OCI-LY7 (cell line): ENCODE results near the gene PFDN6. TPM values are rescaled to one million over a fixed set of nuclear protein-coding genes. Genes with fewer than 3 reads are reported as not detected.

Experiments
- BruUV-seq: library from RNA; stranded (reverse); fragments of 400-500 nt; replicated peaks from 2 replicates; lab custom pipeline; 2021; lab: Mats Ljungman, UMichigan
- CTCF ChIA-PET: fragments of 300-600 bp; sonication (Branson Sonifier 250); formaldehyde crosslinking; loops from one replicate; lab custom pipeline; 2022; ENCODE audit warnings: antibody characterized with exemption; ENCODE audit not compliant: unreplicated experiment; lab: Charles Lee
- POLR2A ChIA-PET: fragments of 300-600 bp; sonication (Branson Sonifier 250); formaldehyde crosslinking; loops from one replicate; lab custom pipeline; 2022; ENCODE audit warnings: antibody characterized with exemption; lab: Charles Lee
- DNase-seq: peaks from one replicate; pipeline ENCODE4 v3.0.0-alpha.2; 2015; ENCODE audit warnings: low spot score
- H2AFZ ChIP-seq: fragments of 200-600 bp; sonication (generic), shearing (Covaris generic); 2 replicates; pipeline ENCODE4 v1.6.1; 2014; ENCODE audit warnings: mild to moderate bottlenecking, antibody characterized with exemption, low read length, moderate library complexity
- H3K27ac ChIP-seq: fragments of 200-600 bp; sonication (generic); 2 replicates; pipeline ENCODE4 v1.5.1; 2014; ENCODE audit warnings: mixed run types, low read depth, mild to moderate bottlenecking, moderate library complexity, low read length, inconsistent platforms; ENCODE audit not compliant: poor library complexity, severe bottlenecking
- H3K36me3 ChIP-seq: fragments of 200-600 bp; sonication (generic); 2 replicates; pipeline ENCODE4 v1.6.1; 2014; ENCODE audit warnings: mild to moderate bottlenecking, antibody characterized with exemption, low read length, moderate library complexity, mixed read lengths; ENCODE audit not compliant: insufficient read depth
- H3K4me1 ChIP-seq: fragments of 200-600 bp; sonication (generic); 2 replicates; pipeline ENCODE4 v1.5.1; 2014; ENCODE audit warnings: mild to moderate bottlenecking, low read length; ENCODE audit not compliant: insufficient read depth, poor library complexity, severe bottlenecking
- H3K4me2 ChIP-seq: fragments of 200-600 bp; sonication (generic); 2 replicates; pipeline ENCODE4 v1.6.1; 2014; ENCODE audit warnings: mild to moderate bottlenecking, low read length
- H3K4me3 ChIP-seq: fragments of 200-600 bp; sonication (generic); 2 replicates; pipeline ENCODE4 v1.5.1; 2014; ENCODE audit warnings: mild to moderate bottlenecking, low read depth, low read length; ENCODE audit not compliant: poor library complexity, severe bottlenecking
- H3K79me2 ChIP-seq: fragments of 200-600 bp; sonication (generic); 2 replicates; pipeline ENCODE4 v1.6.1; 2016; ENCODE audit warnings: low read depth, mild to moderate bottlenecking, low read length, moderate library complexity, mixed read lengths; ENCODE audit not compliant: insufficient read depth
- H3K9me2 ChIP-seq: fragments of 200-600 bp; sonication (generic); 2 replicates; pipeline ENCODE4 v1.6.1; 2016; ENCODE audit warnings: mild to moderate bottlenecking, low read length, mixed read lengths; ENCODE audit not compliant: insufficient read depth
- H3K9me3 ChIP-seq: fragments of 200-600 bp; sonication (generic); 2 replicates; pipeline ENCODE4 v1.6.1; 2014; ENCODE audit warnings: mild to moderate bottlenecking, mixed run types, low read length, mixed read lengths
- H4K20me1 ChIP-seq: fragments of 200-600 bp; sonication (generic); 2 replicates; pipeline ENCODE4 v1.6.1; 2014; ENCODE audit warnings: mild to moderate bottlenecking, antibody characterized with exemption, low read length, moderate library complexity, mixed read lengths; ENCODE audit not compliant: insufficient read depth
- CTCF ChIP-seq: fragments of 200-600 bp; sonication (generic); conservative IDR thresholded peaks from 2 replicates; pipeline ENCODE4 v1.5.1; 2014; ENCODE audit warnings: mild to moderate bottlenecking, antibody characterized with exemption, low read length, moderate library complexity, mixed read lengths
- EZH2phosphoT487 ChIP-seq: fragments of 200-600 bp; sonication (generic); IDR thresholded peaks from 2 replicates; pipeline ENCODE4 v1.6.1; 2018; ENCODE audit warnings: low read depth, borderline replicate concordance, mild to moderate bottlenecking, mixed run types, antibody characterized with exemption, low read length, moderate library complexity, mixed read lengths
- intact Hi-C: fragments of 100-400 bp; cut with micrococcal nuclease; formaldehyde crosslinking; loops from one replicate; pipeline ENCODE4 v1.10.0; 2022; ENCODE audit not compliant: unreplicated experiment
- total RNA-seq, 2 experiments: library from RNA; depleted of rRNA in 1 of 2; stranded (reverse); fragments of >200 nt in 1 of 2; shearing (Covaris generic) in 1 of 2; gene quantifications; 2 replicates each; pipeline ENCODE4 v1.2.3, GENCODE V29; 2014 to 2022

The PFDN6 gene
- total RNA-seq, 2 experiments from 2014 or later: 72.5 to 90.6 TPM

- peak overlapping the region; percentile 56; the same call in 1 of the 2 replicates for H2AFZ ChIP-seq
- TSS peak; percentile 90 for BruUV-seq
- no peaks in the 10 kb centered on the region for H4K20me1 ChIP-seq
- H3K36me3 ChIP-seq: peaks cover 59% of the 10 kb centered on the region
- DNase-seq: peak; percentile 96
- no peaks in the 10 kb centered on the region for H3K9me2 ChIP-seq
- intact Hi-C loops: loop anchor here (1.0 to 5.0 kb wide), 5 partner anchors 15 to 127 kb away; partner anchors contain the start of genes KIFC1 and TAPBP
- POLR2A ChIA-PET: interaction anchor here (0.8 to 2.6 kb wide), 7 partner anchors 10 to 50 kb away, joined by 3 to 14 read pairs (median 8); partner anchors contain the start of genes PFDN6, RPS18, VPS52 and WDR46
- peak; percentile 78 for TF ChIP-seq CTCF
- TF ChIP-seq EZH2phosphoT487: no peak
- no peaks in the 10 kb centered on the region for H3K9me3 ChIP-seq
- peaks cover 5% of the 10 kb centered on the region; the same call in 1 of the 2 replicates for H3K79me2 ChIP-seq
- CTCF ChIA-PET: interaction anchor here (0.5 to 1.2 kb wide), 4 partner anchors 10 to 91 kb away, joined by 3 to 12 read pairs (median 4); partner anchors contain the start of genes B3GALT4, PFDN6, RING1 and WDR46
- H3K27ac ChIP-seq: peak overlapping the region; percentile 93
- peaks cover 21% of the 10 kb centered on the region for H3K4me1 ChIP-seq
- H3K4me3 ChIP-seq: peak overlapping the region; percentile 83
- H3K4me2 ChIP-seq: peak overlapping the region; percentile 85
Observed at GRCh38 chr6:33299237-33299944, 10.0 kb downstream of the PFDN6 start.

- no TSS peak for BruUV-seq
- H3K4me1 ChIP-seq: peaks cover 32% of the 10 kb centered on the region
- H3K4me3 ChIP-seq: no peak overlapping the region
- H3K4me2 ChIP-seq: no peak overlapping the region
- peaks cover 69% of the 10 kb centered on the region for H3K36me3 ChIP-seq
- H4K20me1 ChIP-seq: no peaks in the 10 kb centered on the region
- TF ChIP-seq CTCF (no peak), EZH2phosphoT487 (no peak)
- H3K27ac ChIP-seq: no peak overlapping the region
- ChIA-PET CTCF (no interaction called here), POLR2A (interaction anchor here (1.0 to 1.2 kb wide), 2 partner anchors 11 to 37 kb away, joined by 3 to 4 read pairs; no protein-coding TSS in a partner anchor)
- H3K9me3 ChIP-seq: no peaks in the 10 kb centered on the region
- H2AFZ ChIP-seq: no peak overlapping the region
- H3K79me2 ChIP-seq: peaks cover 9% of the 10 kb centered on the region; the same call in 1 of the 2 replicates
- no peaks in the 10 kb centered on the region for H3K9me2 ChIP-seq
- intact Hi-C loops: no loop called here
- DNase-seq: no peak
Observed at GRCh38 chr6:33301877-33302276, 12.5 kb downstream of the PFDN6 start.

GRCh38 chr6:33304216-33304615 is 14.8 kb downstream of the PFDN6 start:
- peaks cover 31% of the 10 kb centered on the region; the same call in 1 of the 2 replicates for H3K79me2 ChIP-seq
- POLR2A ChIA-PET: interaction anchor here (0.6 kb wide), 1 partner anchor 14 kb away, joined by 3 read pairs; the partner anchor contains the start of gene ZBTB22
- H3K4me1 ChIP-seq: peaks cover 23% of the 10 kb centered on the region
- intact Hi-C loops: no loop called here
- H3K9me3 ChIP-seq: no peaks in the 10 kb centered on the region
- no peaks in the 10 kb centered on the region for H4K20me1 ChIP-seq
- BruUV-seq: no TSS peak
- H3K36me3 ChIP-seq: peaks cover 85% of the 10 kb centered on the region
- no peak overlapping the region for H3K4me3 ChIP-seq
- H3K27ac ChIP-seq: no peak overlapping the region
- H2AFZ ChIP-seq: no peak overlapping the region
- no peak overlapping the region for H3K4me2 ChIP-seq
- DNase-seq: no peak
- CTCF ChIA-PET: no interaction called here
- no peak for TF ChIP-seq CTCF
- no peak for TF ChIP-seq EZH2phosphoT487
- no peaks in the 10 kb centered on the region for H3K9me2 ChIP-seq
